Neural crest cell (in vitro differentiated cells): ENCODE results near the gene PRKD2. TPM values are rescaled to one million over a fixed set of nuclear protein-coding genes. Genes with fewer than 3 reads are reported as not detected.

ENCODE experiments used
- DNase-seq: peaks from one replicate; pipeline ENCODE4 v3.0.0; 2021; ENCODE audit warnings: low read depth, mixed read lengths, low spot score
- H3K27ac Mint-ChIP-seq: one replicate; pipeline ENCODE4 v1.8.0; 2021; ENCODE audit warnings: mild to moderate bottlenecking, mixed read lengths; ENCODE audit not compliant: unreplicated experiment
- H3K27me3 Mint-ChIP-seq: 2 replicates; pipeline ENCODE4 v1.8.0; 2021; ENCODE audit warnings: low read depth, mild to moderate bottlenecking, mixed read lengths
- H3K36me3 Mint-ChIP-seq: 2 replicates; pipeline ENCODE4 v1.8.0; 2021; ENCODE audit warnings: low read depth, mild to moderate bottlenecking, mixed read lengths
- H3K4me1 Mint-ChIP-seq: 2 replicates; pipeline ENCODE4 v1.8.0; 2021; ENCODE audit warnings: mixed read lengths
- H3K4me3 Mint-ChIP-seq: one replicate; pipeline ENCODE4 v1.8.0; 2021; ENCODE audit warnings: mild to moderate bottlenecking, mixed read lengths
- H3K9me3 Mint-ChIP-seq: 2 replicates; pipeline ENCODE4 v1.8.0; 2021; ENCODE audit warnings: mixed read lengths
- total RNA-seq: library from RNA; stranded (reverse); gene quantifications from 2 replicates; pipeline ENCODE4 v1.2.1, GENCODE V29; 2021
- TF ChIP-seq, protein P1 (sequence below): fragments of 200-600 bp; sonication (generic); conservative IDR thresholded peaks from 2 replicates; pipeline ENCODE4 v1.5.0; 2021; ENCODE audit warnings: antibody characterized with exemption, mild to moderate bottlenecking

Gene PRKD2
- total RNA-seq, 1 donor from 2014 or later: 55.5 TPM

DNA sequence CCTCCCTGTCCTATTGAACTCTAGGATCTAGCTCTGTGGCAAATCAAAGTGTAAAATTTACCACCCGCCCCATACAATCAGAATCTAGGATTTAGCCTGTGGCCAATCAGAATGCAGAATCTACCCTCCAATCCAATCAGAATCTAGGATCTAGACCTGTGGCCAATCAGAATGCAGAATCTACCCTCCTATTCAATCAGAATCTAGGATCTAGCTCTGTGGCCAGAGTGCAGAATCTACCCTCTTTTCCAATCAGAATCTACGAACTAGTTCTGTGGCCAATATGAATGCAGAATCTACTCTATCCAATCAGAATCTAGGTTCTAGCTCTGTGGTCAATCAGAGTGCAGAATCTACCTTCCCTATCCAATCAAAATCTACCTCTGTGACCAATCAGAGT is 25.8 kb downstream of the PRKD2 start:
- no peaks in the 10 kb centered on the region for H3K9me3 Mint-ChIP-seq
- H3K27ac Mint-ChIP-seq: no peak overlapping the region
- no peak overlapping the region for H3K4me3 Mint-ChIP-seq
- no peaks in the 10 kb centered on the region for H3K4me1 Mint-ChIP-seq
- TF ChIP-seq, protein P1, sequence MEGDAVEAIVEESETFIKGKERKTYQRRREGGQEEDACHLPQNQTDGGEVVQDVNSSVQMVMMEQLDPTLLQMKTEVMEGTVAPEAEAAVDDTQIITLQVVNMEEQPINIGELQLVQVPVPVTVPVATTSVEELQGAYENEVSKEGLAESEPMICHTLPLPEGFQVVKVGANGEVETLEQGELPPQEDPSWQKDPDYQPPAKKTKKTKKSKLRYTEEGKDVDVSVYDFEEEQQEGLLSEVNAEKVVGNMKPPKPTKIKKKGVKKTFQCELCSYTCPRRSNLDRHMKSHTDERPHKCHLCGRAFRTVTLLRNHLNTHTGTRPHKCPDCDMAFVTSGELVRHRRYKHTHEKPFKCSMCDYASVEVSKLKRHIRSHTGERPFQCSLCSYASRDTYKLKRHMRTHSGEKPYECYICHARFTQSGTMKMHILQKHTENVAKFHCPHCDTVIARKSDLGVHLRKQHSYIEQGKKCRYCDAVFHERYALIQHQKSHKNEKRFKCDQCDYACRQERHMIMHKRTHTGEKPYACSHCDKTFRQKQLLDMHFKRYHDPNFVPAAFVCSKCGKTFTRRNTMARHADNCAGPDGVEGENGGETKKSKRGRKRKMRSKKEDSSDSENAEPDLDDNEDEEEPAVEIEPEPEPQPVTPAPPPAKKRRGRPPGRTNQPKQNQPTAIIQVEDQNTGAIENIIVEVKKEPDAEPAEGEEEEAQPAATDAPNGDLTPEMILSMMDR: no peak
- no peak for DNase-seq
- H3K27me3 Mint-ChIP-seq: no peaks in the 10 kb centered on the region
- peaks cover 40% of the 10 kb centered on the region for H3K36me3 Mint-ChIP-seq

- H3K4me1 Mint-ChIP-seq: no peaks in the 10 kb centered on the region
- no peak overlapping the region for H3K27ac Mint-ChIP-seq
- H3K27me3 Mint-ChIP-seq: no peaks in the 10 kb centered on the region
- H3K9me3 Mint-ChIP-seq: no peaks in the 10 kb centered on the region
- H3K4me3 Mint-ChIP-seq: no peak overlapping the region
- no peak for DNase-seq
- peaks cover 34% of the 10 kb centered on the region for H3K36me3 Mint-ChIP-seq
- TF ChIP-seq, protein P1: no peak
These were observed 27.6 kb downstream of the PRKD2 start for GRCh38 chr19:46689358-46689757.

DNA sequence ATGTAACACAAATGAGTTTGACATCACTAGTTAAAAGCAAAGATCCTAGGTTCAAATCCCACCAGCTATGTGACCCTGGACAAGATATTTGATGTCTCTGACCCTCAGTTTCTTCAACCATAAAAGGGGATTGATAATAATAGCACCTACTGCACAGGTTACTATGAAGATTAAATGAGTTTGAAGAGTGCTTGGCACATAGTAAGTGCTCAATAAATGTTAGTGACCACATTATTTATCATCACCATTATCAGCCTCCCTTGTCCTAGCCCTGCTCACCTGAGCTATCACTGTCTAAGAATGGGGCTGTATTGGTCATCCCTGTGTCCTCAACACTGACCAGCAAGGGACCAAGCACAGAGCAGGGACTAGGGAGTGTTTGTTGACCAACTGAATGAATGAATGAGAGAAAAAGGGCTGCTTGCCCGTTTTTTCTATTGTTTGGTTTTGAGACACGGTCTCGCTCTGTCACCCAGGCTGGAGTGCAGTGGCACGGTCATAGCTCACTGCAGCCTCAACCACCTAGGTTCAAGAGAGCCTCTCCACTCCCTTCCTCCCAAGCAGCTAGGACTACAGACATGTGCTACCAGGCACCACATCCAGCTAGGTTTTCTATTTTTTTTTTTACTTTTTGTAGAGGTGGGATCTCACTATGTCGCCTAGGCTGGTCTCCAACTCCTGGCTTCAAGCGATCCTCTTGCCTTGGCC is 29.3 kb downstream of the PRKD2 start:
- H3K27ac Mint-ChIP-seq: no peak overlapping the region
- TF ChIP-seq, protein P1: no peak
- no peaks in the 10 kb centered on the region for H3K27me3 Mint-ChIP-seq
- no peak for DNase-seq
- H3K9me3 Mint-ChIP-seq: no peaks in the 10 kb centered on the region
- H3K4me1 Mint-ChIP-seq: no peaks in the 10 kb centered on the region
- peaks cover 34% of the 10 kb centered on the region for H3K36me3 Mint-ChIP-seq
- H3K4me3 Mint-ChIP-seq: no peak overlapping the region

GRCh38 chr19:46685189-46685588 is 31.7 kb downstream of the PRKD2 start:
- Mint-ChIP-seq H3K27me3 (no peaks in the 10 kb centered on the region), H3K4me1 (no peaks in the 10 kb centered on the region), H3K9me3 (no peaks in the 10 kb centered on the region), H3K36me3 (peaks cover 13% of the 10 kb centered on the region), H3K27ac (no peak overlapping the region), H3K4me3 (no peak overlapping the region)
- TF ChIP-seq, protein P1: no peak
- DNase-seq: no peak

GRCh38 chr19:46678110-46678732 is 38.7 kb downstream of the PRKD2 start:
- DNase-seq: no peak
- no peaks in the 10 kb centered on the region for H3K27me3 Mint-ChIP-seq
- H3K9me3 Mint-ChIP-seq: no peaks in the 10 kb centered on the region
- TF ChIP-seq, protein P1: no peak
- H3K4me3 Mint-ChIP-seq: no peak overlapping the region
- H3K36me3 Mint-ChIP-seq: peaks cover 19% of the 10 kb centered on the region
- H3K27ac Mint-ChIP-seq: peak overlapping the region; percentile 78
- H3K4me1 Mint-ChIP-seq: no peaks in the 10 kb centered on the region
